Heart right ventricle (tissue), 16 donors: ENCODE data around the gene CCL19. TPM values are rescaled to one million over a fixed set of nuclear protein-coding genes. Genes with fewer than 3 reads are reported as not detected.
A peak's percentile ranks its signal among the peaks of the same experiment; 100 is the strongest.
"Not testable (repeated sequence)": the region's sequence is repeated elsewhere in the genome, so short reads cannot be mapped to it uniquely, and the experiment has no call there.

Experiments
- ATAC-seq, 8 donors: fragments of 200-7000 bp; cut with Tn5 transposase; one replicate each; pipeline ENCODE4 v1.9.1; 2020; ENCODE audit warnings: mild to moderate bottlenecking in 8 of 8, moderate library complexity in 8 of 8, moderate number of reproducible peaks in 1 of 8
- DNase-seq, 2 donors: peaks; one replicate each; pipeline ENCODE4 v3.0.0-alpha.2; 2020
- H3K27ac ChIP-seq, 10 donors: fragments of 200-600 bp; sonication (generic) in 2 of 10; one replicate each; pipeline versions ENCODE4 v1.5.0 to v1.8.0; 2020 to 2022; ENCODE audit warnings: mild to moderate bottlenecking in 3 of 10
- H3K27me3 ChIP-seq, 7 donors: fragments of 200-600 bp; one replicate each; pipeline ENCODE4 v1.8.0; 2021 to 2022; ENCODE audit warnings: mild to moderate bottlenecking in 2 of 7
- H3K36me3 ChIP-seq, 9 donors: fragments of 200-600 bp; sonication (generic) in 1 of 9; one replicate each; pipeline versions ENCODE4 v1.5.0 to v1.8.0; 2020 to 2022; ENCODE audit warnings: mild to moderate bottlenecking in 2 of 9
- H3K4me1 ChIP-seq, 9 donors: fragments of 200-600 bp; sonication (generic) in 1 of 9; one replicate each; pipeline versions ENCODE4 v1.5.0 to v1.8.0; 2020 to 2022; ENCODE audit warnings: mild to moderate bottlenecking in 4 of 9
- H3K4me3 ChIP-seq, 10 donors: fragments of 200-600 bp; sonication (generic) in 2 of 10; one replicate each; pipeline versions ENCODE4 v1.5.0 to v1.8.0; 2020 to 2022; ENCODE audit warnings: mild to moderate bottlenecking in 7 of 10, moderate library complexity in 2 of 10
- H3K9me3 ChIP-seq, 11 donors: fragments of 200-600 bp in 10 of 11; sonication (generic) in 2 of 11; one replicate each; pipeline versions ENCODE4 v1.5.0 to v1.8.0; 2013 to 2022; ENCODE audit warnings: mild to moderate bottlenecking in 2 of 11, control low read depth in 1 of 11, moderate library complexity in 1 of 11
- WGBS, 2 donors: extraction: QIAGEN DNeasy Blood & Tissue Kit; methylation state at CpG; one replicate each; pipeline ENCODE4 v1.1.7; 2013; ENCODE audit warnings: inconsistent platforms in 1 of 2; 5-methylcytosine and 5-hydroxymethylcytosine counted together
- intact Hi-C, 10 donors: fragments of 100-400 bp; cut with DNase I; formaldehyde crosslinking; loops; one replicate each; pipeline versions ENCODE4 v1.11.1 to v1.14.2; 2022
- polyA plus RNA-seq, 2 donors: library from polyadenylated mRNA; stranded (reverse); fragments of 200-250 nt; gene quantifications; one replicate each; pipeline ENCODE4 v1.2.3, GENCODE V29; 2013
- total RNA-seq, 10 donors: library from RNA; stranded (reverse); fragmentation: NEBNext Ultra II Directional in 3 of 10; extraction: Animal tissue kit (Norgen Biotek cat#: 25700) in 3 of 10; gene quantifications; one replicate each; pipeline versions ENCODE4 v1.2.1 to v1.2.4, GENCODE V29; 2021 to 2023
- TF ChIP-seq, protein P1 (sequence below), 9 donors: fragments of 200-600 bp; sonication (generic) in 2 of 9; IDR thresholded peaks; one replicate each; pipeline versions ENCODE4 v1.5.0 to v1.8.0; 2021 to 2022; ENCODE audit warnings: antibody characterized with exemption in 9 of 9, mild to moderate bottlenecking in 5 of 9, moderate library complexity in 1 of 9
- donor health status: Arrhythmogenic right ventricular cardiomyopathy.
- donor health status: ischemic (EF 13 %, LVEDD 7.1; RV severe dilation, severe dysfunction).
- donor health status: healthy with polysubstance abuse.
- donor health status: DM: no; HTN: yes; CAD: no.
- donor health status: DM: no; HTN: no; CAD: no.
- donor health status: ischemic (EF 25% LVEDD 6.9; RV normal size, moderate dysfunction).
- donor health status: ischemic (EF 25% LVEDD 5.7; RV mildly dilated, moderate dysfunction).
- donor health status: healthy.
- donor health status: DM: yes; HTN: yes; CAD: no.
- donor health status: Ischemic cardiomyopathy.
- donor health status: ischemic (EF 35%, LVEDD 5.7; RV mildly dilated, moderate dysfunction).
- donor health status: nonischemic (EF 11% LVEDD 7.7; RV severe dilation, severe dysfunction).
- donor health status: DM: yes; HTN: yes; CAD: no.
- donor health status: PGD.
- donor health status: ischemic (EF 29% LVEDD 5.4; RV normal size, mild dysfunction).
- donor health status: nonischemic (EF 23%, LVEDD 6.1; RV moderate dilation, normal function).

Gene CCL19
- total and polyA plus RNA-seq, 12 donors = 0.47 to 19.9 (median 1.1) TPM; not detected in 5

DNA sequence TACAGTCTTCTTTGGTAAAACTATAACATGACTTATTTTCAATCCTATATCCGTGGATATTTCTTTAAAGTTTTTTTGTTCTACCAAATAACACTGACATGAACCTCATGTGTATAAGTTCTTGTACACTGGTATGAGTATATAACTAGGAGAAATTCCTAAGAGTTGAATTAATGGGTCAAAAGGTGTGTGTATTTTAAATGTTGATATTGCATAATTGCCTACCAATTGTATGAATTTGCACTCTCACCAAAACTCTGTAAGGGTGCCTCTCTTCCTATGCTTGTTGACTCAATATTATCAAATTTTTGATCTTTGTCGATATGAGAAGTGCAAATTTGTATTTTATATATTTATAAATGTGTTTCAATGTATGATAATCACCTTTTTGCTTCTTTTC is 41.8 kb upstream of the CCL19 start:
- ATAC-seq = no peak
- intact Hi-C loops = no loop called here
- WGBS, 2 donors = 83 to 91% methylated on average over 2 of the region's 2 CpGs

DNA sequence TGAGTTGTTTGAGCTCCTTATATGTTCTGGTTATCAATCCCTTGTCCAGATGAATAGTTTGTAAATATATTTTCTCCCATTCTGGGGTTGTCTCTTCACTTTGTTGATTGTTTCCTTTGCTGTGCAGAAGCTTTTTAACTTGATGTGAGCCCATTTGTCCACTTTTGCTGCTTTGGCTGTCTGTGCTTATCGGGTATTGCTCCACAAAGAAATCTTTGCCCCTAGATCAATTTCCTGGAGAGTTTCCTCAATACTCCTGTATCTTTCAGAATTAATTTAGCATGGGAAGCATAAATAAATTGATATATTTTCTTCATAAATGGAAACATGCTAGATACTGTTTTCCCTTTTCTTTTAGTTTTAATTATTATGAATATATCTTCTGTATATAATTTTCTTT is 41.4 kb upstream of the CCL19 start:
- Histone ChIP-seq H3K27ac (no peak overlapping the region), H3K4me3 (no peak overlapping the region), H3K27me3 (no peaks in the 10 kb centered on the region), H3K36me3 (no peaks in the 10 kb centered on the region), H3K4me1 (no peaks in the 10 kb centered on the region), H3K9me3 (no peaks in the 10 kb centered on the region)
- WGBS, 2 donors = 81 to 90% methylated on average over 1 of the region's 1 CpG
- DNase-seq (no peak), ATAC-seq (no peak)
- intact Hi-C loops = no loop called here
- TF ChIP-seq, protein P1, sequence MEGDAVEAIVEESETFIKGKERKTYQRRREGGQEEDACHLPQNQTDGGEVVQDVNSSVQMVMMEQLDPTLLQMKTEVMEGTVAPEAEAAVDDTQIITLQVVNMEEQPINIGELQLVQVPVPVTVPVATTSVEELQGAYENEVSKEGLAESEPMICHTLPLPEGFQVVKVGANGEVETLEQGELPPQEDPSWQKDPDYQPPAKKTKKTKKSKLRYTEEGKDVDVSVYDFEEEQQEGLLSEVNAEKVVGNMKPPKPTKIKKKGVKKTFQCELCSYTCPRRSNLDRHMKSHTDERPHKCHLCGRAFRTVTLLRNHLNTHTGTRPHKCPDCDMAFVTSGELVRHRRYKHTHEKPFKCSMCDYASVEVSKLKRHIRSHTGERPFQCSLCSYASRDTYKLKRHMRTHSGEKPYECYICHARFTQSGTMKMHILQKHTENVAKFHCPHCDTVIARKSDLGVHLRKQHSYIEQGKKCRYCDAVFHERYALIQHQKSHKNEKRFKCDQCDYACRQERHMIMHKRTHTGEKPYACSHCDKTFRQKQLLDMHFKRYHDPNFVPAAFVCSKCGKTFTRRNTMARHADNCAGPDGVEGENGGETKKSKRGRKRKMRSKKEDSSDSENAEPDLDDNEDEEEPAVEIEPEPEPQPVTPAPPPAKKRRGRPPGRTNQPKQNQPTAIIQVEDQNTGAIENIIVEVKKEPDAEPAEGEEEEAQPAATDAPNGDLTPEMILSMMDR (IDR thresholded peaks at IDR 0.05) = no peak

More for the DNA sequence above, 41.8 kb upstream of the CCL19 start:
- TF ChIP-seq, protein P1 (IDR thresholded peaks at IDR 0.05) = no peak
- no peaks in the 10 kb centered on the region for H3K27me3 ChIP-seq
- H3K9me3 ChIP-seq = no peaks in the 10 kb centered on the region
- DNase-seq = no peak
- H3K27ac ChIP-seq = no peak overlapping the region
- no peaks in the 10 kb centered on the region for H3K36me3 ChIP-seq
- H3K4me1 ChIP-seq = no peaks in the 10 kb centered on the region
- H3K4me3 ChIP-seq = no peak overlapping the region

DNA sequence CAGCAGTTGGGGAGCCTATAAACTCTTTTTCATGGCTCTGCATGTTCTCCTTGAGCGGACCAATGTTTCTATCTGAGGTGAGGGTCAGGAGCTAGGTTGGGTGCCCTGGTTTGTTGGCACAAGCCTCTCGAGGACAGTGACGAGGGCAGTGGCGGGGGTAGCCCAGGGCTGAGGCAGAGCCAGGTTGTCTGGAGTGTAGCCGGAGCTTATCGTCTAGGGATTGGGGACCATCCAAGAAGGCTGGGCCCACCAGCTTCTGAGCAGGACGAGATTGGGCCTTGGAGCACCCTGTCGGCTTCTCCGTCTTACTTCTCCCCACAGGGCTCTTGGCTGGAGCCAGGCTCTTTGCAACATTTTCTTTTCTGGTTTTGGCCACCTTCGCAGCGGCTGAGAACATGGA is 32.1 kb upstream of the CCL19 start:
- no peak overlapping the region for H3K27ac ChIP-seq
- WGBS, 2 donors = 94 to 96% methylated on average over 11 of the region's 11 CpGs
- H3K9me3 ChIP-seq = no peaks in the 10 kb centered on the region
- no peaks in the 10 kb centered on the region for H3K27me3 ChIP-seq
- intact Hi-C loops = no loop called here
- H3K4me3 ChIP-seq = no peak overlapping the region
- TF ChIP-seq, protein P1 (IDR thresholded peaks at IDR 0.05) = no peak
- no peaks in the 10 kb centered on the region for H3K36me3 ChIP-seq
- no peak for DNase-seq
- ATAC-seq = peak in 1 of 8 donors; percentile 14
- H3K4me1 ChIP-seq = peaks cover 0 to 8% (median 4%) of the 10 kb centered on the region in 9 donors

DNA sequence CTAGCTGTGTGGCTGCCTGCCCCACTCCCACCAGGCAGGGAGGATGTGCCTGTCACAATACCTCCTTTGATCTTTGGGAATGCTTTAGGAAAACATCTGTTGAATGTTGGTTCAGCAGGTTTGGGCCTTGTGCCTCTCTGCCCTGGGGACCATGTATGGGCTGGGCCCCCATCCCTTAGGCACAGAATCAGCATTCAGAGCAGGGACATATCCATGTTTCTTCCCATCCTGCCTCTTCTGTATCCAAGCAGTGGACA is 28.6 kb upstream of the CCL19 start:
- peaks cover 0 to 15% (median 8%) of the 10 kb centered on the region in 9 donors for H3K4me1 ChIP-seq
- H3K27me3 ChIP-seq, H3K36me3 ChIP-seq, ATAC-seq, H3K9me3 ChIP-seq, H3K27ac ChIP-seq, intact Hi-C loops, H3K4me3 ChIP-seq, DNase-seq: not testable (repeated sequence)

DNA sequence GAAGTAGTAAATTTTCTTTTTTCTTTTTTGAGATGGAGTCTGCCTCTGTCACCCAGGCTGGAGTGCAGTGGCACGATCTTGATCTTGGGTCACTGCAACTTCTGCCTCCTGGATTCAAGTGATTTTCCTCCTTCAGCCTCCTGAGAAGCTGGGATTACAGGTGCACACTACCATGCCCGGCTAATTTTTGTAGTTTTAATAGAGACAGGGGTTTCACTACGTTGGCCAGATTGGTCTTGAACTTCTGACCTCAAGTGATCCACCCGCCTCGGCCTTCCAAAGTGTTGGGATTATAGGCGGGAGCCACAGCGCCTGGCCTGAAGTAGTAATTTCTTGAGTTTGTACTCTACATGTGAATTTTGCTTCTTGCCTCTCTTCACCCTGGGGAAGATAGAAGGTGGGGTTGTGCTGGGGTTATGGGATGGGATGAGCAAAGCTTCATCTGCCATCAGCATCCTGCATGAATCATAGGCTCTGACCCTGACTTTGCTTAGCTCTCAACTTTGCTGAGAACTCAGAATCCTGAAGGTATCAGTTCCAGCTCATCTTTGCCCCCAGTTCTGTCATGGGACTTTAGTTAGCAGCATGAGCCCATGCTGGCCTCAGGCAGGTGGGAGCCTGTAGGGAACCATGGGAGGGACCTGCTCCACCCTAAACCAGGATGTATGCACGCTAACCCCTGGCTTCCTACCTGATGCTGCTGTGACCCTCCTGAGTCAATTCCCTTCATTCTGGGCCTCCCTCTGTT is 28.1 kb upstream of the CCL19 start:
- DNase-seq (no peak), ATAC-seq (peak in 2 of 8 donors; percentile 13 to 14)
- H3K27ac ChIP-seq = no peak overlapping the region
- TF ChIP-seq, protein P1 (IDR thresholded peaks at IDR 0.05) = no peak
- H3K9me3 ChIP-seq = no peaks in the 10 kb centered on the region
- H3K4me3 ChIP-seq = no peak overlapping the region
- peaks cover 0 to 15% (median 8%) of the 10 kb centered on the region in 9 donors for H3K4me1 ChIP-seq
- intact Hi-C loops = no loop called here
- H3K27me3 ChIP-seq = no peaks in the 10 kb centered on the region
- H3K36me3 ChIP-seq = no peaks in the 10 kb centered on the region
- 90 to 97% methylated on average over 8 of the region's 8 CpGs for WGBS, 2 donors
